NK-92 (cell line): Measurements from ENCODE around the gene RNF207.
"Not testable (repeated sequence)": the region's sequence is repeated elsewhere in the genome, so short reads cannot be mapped to it uniquely, and the experiment has no call there.

Source experiments
- DNase-seq: peaks from one replicate; lab custom pipeline; 2025; ENCODE audit not compliant: unreplicated experiment; lab: John Stamatoyannopoulos, UW

RNF207 gene

DNA sequence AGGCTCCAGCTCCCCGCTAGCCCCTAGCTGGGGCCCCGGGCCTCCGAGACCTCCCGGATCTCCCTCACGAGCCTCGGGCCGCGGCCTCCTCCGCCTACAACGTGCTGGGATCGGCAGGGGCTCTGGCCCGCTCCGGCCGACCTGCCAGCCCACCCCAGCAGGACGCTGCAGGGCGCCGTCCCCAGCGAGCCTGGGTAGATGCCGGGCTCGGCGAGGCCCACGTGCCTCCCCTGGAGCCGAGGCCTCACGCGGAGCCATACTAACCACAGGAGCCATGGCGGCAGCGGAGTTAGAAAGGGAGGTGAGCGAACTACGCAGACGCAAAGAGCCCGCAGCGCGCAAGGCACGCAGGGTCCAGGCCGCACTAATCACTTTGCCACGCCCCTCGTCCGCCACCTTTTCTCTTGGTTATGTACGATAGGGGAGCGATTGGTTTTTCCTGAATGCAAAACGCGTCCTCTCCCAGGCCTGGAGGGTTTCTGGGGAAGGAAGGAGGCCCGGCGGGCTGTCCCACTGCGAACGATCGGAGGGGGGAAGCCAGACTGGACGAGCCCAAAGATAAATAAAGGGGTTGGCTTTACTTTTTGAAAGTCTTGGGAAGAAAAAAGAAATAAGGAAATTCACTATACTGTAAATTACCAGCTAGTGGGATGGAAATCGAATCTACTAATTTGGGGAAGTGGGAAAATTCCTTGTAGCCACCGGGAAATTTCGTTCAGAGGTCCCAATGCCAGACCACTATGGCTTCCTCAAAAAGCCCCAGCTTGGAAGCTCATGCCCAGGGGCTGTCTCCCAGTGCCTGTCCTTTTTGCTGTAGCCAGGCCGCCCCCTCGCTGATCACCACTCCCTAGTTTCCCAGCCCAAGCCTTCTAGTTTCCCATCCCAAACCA lies 6.4 kb upstream of the RNF207 start, which contains the start of gene RPL22:
TSS of gene RPL22 (minus strand) at position 298 of the 890 bp plus-strand sequence. CDS start at position 276, 22 bp downstream.
- DNase-seq = peak; percentile 80

DNA sequence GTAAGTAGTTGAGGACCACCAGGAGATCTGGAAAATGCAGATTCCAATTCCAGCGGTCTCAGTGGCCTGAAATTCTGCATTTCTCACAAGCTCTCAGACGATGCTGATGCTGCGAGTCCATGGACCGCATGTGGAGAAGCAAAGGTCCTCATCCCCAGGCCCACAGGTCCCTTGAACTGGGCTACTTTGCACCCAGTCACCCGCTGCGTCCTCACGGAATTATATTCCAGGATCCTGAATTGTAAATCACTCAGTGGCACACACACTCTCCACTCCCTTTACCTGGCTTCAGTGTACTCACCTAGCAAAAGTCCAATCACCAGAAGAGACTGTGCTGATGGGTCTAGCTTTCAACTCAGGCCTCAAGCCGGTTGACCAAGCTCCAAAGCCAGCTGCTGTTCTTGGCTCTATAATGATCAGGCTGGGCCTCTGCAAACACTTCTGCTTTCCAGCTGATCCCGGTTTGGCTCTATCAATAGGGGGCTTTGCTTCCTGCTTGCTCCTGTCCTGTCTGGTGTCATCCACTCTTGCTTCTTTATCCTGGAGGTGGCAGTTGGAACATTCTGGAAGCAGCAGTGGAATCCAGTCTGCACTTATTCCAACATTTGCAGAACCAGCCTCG lies 5.6 kb upstream of the RNF207 start:
- no peak for DNase-seq

DNA sequence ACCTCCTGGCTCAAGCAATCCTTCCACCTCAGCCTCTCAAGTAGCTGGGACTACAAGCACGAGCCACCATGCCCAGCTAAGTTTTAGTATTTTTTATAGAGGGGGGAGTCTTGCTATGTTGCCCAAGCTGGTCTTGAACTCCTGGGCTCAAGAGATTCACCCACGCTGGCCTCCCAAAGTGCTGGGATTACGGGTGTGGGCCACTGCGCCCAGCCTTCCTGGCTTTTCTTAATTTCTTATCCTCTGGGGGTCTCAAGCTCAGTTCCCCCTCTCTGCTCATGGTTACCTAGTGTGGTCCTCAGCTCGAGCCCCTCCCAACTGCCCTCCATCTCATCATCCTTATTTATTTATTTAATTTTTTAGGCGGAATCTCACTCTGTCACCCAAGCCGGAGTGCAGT lies 3.7 kb upstream of the RNF207 start:
- DNase-seq = no peak

DNA sequence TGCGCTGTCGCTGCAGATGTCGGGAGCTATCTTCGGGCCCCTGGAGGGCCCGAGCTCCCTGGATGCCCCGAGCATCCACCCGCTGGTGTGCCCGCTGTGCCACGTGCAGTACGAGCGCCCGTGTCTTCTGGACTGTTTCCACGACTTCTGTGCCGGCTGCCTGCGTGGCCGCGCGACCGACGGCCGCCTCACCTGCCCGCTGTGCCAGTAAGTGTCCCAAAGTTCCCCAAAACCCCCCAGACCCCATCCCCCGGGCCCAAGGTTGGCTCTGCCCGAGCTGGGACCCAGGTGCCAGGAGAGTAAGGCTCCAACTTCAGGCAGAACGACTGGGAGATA lies 569 bp downstream of the RNF207 start:
- DNase-seq = no peak

DNA sequence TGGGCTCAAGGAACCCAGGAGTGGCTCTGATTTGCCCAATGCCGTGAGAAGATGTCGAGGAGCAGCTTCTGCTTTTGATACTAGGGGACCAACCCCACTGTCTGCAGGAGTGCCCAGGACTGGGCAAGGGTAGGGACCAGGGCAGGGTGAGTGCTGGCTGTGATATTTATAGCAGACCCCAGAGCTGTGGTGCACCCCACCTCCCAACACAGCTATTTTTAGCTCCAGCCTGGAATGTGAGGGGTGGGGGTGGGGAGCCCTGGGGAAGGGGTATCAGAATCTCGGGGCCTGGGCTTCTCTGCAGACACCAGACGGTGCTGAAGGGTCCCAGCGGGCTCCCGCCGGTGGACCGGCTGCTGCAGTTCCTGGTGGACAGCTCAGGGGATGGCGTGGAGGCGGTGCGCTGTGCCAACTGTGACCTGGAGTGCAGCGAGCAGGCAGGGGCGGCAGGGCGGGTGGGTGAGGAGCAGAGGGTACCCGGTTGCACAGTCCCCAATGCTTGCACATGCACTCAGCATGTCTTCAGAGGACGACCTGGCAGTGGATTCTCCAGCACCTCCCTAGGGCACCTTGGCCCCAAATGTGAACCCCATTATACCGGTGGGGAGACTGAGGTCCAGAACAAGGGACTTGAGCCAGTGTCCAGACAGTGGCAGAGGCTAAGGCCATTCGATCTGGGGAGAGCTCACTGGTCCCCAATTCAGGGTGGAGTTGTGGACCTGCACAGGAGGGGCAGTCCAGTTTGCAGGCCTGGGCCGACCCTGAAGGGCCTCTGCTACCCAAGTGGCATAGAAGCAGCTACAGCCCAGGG lies 1.4 kb downstream of the RNF207 start:
- no peak for DNase-seq

DNA sequence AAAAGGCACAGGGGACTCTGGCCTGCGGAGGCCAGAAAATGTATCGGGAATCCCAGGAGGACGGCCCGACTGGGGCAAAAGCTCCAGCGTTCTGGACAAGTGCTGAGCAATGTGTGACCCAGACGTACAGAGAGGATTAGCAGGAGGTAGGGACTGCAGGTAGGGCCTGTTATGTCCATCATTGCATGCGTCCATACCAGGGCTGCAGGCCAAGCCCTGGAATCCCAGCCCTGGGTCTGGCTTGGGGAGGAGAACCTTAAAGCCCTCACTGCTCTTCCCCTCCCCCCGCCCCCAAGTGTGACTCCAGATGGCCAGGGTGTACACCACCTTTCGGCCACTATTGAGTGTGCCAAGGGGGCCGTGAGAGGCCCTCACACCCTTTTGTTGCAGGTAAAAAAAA lies 2.0 kb downstream of the RNF207 start:
- DNase-seq = no peak

DNA sequence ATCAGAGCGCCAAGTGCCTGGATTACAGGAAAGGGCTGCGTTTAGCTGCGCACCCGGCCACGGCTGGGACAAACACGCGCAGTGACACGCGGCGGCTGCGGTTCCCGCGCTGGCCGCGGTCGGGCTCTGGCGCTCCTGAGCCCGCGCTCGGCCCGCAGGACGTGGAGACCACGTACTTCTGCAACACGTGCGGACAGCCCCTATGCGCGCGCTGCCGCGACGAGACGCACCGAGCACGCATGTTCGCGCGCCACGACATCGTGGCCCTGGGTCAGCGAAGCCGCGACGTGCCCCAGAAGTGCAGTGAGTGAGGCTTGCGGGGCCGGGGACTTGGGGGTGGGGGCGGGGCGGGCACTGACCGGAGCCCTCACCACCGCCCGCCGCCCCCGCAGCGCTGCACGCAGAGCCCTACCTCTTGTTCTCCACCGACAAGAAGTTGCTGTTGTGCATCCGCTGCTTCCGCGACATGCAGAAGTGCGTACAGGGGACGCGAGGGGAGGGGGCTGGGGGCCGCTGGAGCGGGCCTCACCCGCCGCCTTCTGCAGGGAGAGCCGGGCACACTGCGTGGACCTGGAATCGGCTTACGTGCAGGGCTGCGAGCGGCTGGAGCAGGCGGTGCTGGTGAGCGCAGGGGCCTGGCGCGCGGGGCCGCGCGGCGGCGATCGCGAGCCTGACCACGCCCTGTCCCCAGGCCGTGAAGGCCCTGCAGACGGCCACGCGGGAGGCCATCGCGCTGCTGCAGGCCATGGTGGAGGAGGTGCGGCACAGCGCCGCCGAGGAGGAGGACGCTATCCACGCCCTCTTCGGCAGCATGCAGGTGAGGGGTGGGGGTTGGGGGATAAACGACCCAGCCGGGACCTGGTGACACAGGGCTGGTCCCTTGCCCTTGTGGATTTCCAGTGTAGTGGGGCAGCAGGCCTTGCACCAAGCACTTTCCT lies 3.1 kb downstream of the RNF207 start:
- no peak for DNase-seq

DNA sequence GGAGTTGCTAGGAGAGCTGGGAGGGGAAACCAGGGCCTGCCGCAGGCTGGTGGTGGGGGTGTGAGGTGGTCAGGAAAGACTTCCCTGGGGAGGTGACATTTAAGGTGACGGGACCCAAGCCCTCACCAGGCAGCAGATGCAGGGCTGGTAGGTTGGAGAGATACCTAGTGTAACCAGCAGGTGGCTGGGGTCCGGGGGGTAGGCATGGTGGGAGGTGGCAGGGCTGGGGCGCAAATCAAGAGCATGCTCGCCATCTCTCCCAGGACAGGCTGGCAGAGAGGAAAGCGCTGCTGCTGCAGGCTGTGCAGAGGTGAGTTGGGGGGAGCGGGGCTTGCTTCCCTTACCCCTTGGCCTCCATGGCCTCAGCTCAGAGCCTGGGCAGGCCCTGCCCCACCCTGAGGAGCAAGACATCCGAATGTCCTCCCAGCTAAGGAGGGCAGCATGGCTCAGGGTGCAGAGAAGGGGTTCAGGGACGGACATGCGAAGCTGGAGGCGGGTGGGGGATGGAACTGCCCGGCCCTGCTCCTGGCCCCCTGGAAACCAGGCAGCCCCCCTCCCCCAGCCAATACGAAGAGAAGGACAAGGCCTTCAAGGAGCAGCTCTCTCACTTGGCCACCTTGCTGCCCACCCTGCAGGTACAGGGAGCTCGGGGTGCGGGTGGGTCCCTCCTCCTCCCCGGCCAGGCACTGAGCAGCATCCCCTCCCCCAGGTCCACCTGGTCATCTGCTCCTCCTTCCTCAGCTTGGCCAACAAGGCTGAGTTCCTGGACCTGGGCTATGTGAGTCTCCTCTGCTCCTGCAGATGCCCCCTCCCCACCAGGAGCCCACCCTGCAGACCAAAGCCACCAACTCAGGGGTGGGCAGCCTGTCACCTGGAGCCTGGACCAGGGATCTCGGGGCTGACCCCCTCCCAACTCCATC lies 4.0 kb downstream of the RNF207 start:
- no peak for DNase-seq

DNA sequence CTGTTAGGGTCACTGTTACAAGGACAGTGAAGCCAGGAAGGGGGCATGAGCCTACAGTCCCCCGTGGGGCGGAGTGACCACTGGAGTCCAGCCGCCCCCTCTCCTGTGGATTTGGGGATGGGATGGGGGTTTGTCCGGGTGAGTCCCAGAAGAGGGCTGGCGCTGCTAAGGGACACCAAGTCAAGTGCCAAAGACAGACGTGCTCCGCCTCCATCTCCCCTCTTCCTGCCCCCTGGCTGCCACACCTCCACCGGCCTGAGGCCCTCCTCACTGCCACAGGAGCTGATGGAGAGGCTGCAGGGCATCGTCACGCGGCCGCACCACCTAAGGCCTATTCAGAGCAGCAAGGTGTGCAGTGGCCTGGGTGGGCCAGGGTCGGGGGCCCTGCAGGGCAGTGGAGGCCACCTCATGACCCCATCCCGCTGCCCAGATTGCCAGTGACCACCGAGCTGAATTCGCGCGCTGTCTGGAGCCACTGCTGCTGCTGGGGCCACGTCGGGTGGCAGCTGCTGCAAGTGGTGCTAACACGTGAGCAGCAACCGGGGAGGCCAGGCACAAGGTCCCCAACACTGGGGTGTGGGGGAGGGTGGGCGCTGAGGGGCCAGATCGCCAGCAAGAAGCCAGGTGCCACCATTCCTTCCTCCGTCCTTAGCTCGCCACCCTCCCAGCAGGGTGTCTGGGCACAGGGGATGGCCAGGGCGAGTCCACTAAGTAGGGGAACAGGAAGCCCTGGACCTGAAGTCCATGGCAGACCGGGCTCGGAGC lies 4.9 kb downstream of the RNF207 start:
- DNase-seq = no peak

DNA sequence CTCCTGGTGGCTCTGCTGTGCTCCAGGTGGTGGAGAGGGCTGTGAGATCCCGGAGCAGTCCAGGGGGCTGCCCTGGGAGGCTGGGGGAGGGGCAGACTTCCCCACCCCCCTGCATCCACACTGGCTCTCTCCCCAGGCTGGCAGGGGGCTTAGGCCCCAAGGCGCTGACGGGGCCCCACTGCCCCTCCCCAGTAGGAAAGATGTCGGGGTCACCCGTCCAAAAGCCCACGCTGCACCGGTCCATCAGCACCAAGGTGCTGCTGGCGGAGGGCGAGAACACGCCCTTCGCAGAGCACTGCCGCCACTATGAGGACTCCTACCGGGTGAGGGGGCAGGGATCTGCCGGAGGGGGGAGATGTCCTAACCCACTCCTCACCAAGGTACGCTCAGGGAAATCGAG lies 5.8 kb downstream of the RNF207 start:
- no peak for DNase-seq

DNA sequence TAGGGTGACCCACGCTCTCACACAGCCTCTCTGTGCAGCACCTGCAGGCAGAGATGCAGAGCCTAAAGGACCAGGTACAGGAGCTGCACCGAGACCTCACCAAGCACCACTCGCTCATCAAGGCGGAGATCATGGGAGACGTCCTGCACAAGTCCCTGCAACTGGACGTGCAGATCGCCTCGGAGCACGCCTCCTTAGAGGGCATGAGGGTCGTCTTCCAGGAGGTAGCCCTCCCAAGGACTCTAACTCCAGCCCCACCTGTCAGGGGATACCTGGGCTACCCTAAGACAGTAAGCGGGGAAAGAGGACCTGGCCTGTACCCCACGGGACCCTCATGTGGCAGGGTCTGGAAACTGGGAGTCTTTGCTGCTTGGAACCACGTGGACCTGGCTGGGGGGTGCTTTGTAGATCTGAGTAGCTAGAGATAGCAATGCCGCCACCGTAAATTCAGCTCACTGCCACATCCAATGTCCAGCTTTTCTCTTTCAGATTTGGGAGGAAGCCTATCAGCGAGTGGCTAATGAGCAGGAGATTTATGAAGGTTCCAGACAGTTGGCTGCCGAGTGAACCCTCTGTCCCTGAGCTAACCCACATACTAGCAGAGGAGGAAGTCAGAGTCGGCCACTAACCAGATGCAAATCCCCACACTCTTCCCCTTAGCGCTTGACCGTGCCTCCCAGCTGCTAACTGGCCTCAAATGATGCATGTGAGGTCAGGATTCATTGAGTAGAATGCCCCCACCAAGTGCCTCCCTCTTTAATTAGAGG lies 6.5 kb downstream of the RNF207 start:
- no peak for DNase-seq

DNA sequence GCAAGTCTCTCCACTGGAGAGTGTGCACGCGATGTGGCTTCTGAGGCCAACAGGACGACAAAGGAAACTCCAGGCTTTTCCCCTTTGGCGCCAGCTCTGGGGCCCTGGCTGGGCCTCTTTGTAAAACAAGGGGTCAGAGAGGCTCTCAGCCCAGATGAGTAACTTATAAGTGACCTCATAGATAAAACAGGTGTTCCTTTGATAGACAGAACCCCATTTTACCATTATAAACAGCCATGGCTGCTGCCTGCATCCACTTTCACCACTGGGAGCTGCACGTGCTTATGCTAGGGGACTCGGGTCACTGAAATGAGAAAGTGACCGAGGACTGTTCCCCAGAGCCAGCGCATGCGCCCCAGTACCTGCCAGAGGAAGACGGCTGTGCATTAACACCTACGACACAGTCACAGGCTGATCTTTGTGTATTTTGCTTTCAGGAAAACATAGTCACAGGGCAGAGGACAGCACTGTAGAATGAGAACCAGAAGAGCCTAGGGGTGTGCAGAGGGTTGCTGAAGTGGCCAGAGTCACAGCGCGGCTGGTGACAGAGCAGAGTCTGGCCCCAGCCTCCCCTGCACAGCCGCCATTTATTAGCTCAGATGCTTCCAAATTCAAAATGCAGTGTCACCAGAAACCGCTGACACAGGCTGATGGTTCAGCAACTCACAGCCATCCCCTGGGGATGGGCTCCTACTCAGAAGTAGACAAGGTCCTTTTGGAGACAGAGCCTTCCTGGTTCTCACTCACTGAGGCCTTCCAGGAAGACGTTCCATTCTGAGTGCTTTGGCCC lies 12.7 kb downstream of the RNF207 start:
- DNase-seq = no peak

DNA sequence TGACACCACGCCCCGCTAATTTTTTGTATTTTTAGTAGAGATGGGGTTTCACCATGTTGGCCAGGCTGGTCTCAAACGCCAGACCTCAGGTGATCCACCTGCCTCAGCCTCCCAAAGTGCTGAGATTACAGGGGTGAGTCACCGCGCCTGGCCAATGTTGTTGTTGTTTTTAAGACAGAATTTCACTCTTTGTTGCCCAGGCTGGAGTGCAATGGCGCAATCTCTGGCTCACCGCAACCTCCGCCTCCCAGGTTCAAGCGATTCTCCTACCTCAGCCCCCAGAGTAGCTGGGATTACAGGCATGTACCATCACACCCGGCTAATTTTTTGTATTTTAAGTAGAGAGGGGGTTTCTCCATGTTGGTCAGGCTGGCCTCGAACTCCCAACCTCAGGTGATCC lies 13.7 kb downstream of the RNF207 start:
- DNase-seq = not testable (repeated sequence)

DNA sequence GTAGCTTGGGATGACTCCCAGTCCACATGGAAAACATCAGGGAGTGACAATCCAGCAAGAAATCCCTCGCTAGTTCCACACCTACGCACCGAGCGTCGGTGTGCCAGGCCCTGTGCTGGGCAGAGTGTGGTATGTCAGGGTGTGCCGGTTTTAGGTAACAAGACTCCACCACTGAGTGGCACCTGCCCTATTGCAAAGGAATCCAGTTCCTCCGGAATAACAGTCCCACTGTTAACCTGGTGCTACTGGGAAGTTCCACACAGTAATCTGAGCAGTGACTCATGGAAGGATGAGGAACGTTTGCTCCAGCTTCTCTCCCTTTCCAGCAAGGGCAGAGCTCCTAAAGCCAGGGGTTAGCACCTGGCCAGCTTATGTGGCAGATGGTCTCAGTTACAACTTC lies 14.3 kb downstream of the RNF207 start:
- no peak for DNase-seq

DNA sequence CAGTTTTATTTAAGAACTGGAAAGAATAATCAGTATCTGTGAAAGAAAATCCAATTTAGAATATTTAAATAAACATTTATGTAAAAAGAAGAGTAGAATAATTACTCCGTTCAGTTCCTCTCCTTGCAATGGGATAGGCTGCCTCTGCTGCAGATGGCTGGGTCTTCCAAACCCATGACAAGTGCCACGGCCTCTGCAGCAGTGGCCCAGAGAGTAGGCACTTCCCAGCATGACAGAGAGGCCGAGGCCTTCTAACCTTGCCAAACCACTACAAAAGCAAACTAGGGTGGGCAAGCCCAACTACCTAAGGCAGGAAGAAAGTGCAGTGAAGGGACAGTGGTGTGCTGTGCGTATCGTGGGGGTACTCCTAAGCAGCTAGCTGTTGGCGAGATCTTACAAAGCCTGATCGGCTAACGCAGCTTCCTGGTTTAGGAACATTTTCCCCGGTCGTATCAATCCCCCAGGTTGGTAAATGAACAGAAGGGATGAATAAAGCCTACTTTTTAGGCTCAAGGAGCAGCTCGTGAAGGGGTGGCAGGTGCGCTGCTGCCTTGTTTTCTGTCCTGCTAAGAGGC lies 15.4 kb downstream of the RNF207 start:
- no peak for DNase-seq

DNA sequence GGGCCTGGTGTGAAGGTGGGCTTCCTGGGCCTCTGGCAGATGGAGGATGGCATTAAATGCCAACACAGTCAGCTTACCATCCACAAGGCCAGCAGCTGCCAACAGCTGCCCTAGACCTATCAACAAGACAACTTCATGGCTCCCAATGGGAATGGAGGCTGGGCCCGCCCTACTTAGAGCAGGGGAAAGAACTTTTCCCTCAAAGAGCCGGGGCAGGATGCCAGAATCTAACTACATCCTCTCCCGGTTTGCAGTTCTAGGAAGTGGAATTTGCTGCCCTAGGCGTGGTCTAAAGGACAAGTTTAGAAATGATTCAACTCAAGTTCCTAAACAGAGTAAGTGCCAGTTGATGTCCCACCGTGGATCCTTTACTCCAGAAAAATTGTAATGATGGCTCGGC lies 16.7 kb downstream of the RNF207 start:
- DNase-seq = no peak

DNA sequence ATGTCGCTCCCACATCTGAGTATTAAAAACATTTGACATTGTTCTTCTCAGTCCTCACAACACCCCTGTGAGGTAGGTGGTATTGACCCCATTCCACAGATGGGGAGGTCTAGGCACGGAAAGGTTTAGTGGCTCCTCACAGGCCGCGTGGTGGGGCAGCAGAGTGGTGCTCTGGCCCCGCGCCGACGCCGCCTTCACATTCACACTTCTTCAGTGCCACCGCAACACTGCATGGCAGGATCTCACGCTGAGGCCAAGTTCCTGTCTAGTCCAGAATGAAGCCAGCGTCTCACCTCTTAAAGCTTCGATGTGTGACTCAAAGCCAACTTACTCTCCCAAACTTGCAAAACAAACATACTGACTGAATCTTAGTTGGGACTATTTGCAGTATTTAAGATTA lies 17.7 kb downstream of the RNF207 start:
- DNase-seq = no peak
